HL-60 (cell line): ENCODE results near the gene OSBPL6.

Source experiments
- DNase-seq, 2 experiments: peaks; one replicate each; pipeline ENCODE4 v3.0.0-alpha.2; 2010 to 2020; ENCODE audit warnings: low read depth in 1 of 2, low spot score in 1 of 2
- H3K27ac ChIP-seq: fragments of 250-450 bp; sonication (Bioruptor Pico); replicated peaks from 2 replicates; pipeline ENCODE4 v1.5.1; 2020; ENCODE audit warnings: mild to moderate bottlenecking, moderate library complexity
- H3K27me3 ChIP-seq: fragments of 250-450 bp; sonication (Bioruptor Pico); 2 replicates; pipeline ENCODE4 v1.5.1; 2021; ENCODE audit warnings: mild to moderate bottlenecking, moderate library complexity; ENCODE audit not compliant: insufficient read depth, poor library complexity, severe bottlenecking
- H3K4me3 ChIP-seq: replicated peaks from 2 replicates; pipeline ENCODE4 v1.5.1; 2011; ENCODE audit warnings: mild to moderate bottlenecking, control low read depth, low read length; ENCODE audit not compliant: insufficient read depth
- CTCF ChIP-seq: IDR thresholded peaks from one replicate; pipeline ENCODE4 v1.5.1; 2011; ENCODE audit warnings: low read length, control low read depth, inconsistent platforms; ENCODE audit not compliant: insufficient read depth
- GABPA ChIP-seq: IDR thresholded peaks from 2 replicates; pipeline ENCODE4 v1.6.1; 2012; ENCODE audit warnings: low read depth
- POLR2AphosphoS5 ChIP-seq: IDR thresholded peaks from 2 replicates; pipeline ENCODE4 v1.6.1; 2012; ENCODE audit warnings: low read depth
- REST ChIP-seq: IDR thresholded peaks from 2 replicates; pipeline ENCODE4 v1.6.1; 2012; ENCODE audit warnings: low read depth; ENCODE audit not compliant: insufficient replicate concordance
- SPI1 ChIP-seq: IDR thresholded peaks from 2 replicates; pipeline ENCODE4 v1.6.1; 2012; ENCODE audit warnings: low read depth, mild to moderate bottlenecking, borderline replicate concordance

The OSBPL6 gene

GRCh38 chr2:178267660-178268059 lies 73.3 kb downstream of the OSBPL6 start:
- DNase-seq, result no peak
- TF ChIP-seq GABPA (no peak), SPI1 (no peak), CTCF (no peak), REST (no peak), POLR2AphosphoS5 (no peak)
- Histone ChIP-seq H3K27ac (no peak overlapping the region), H3K27me3 (no peaks in the 10 kb centered on the region), H3K4me3 (no peak overlapping the region)

- Histone ChIP-seq H3K4me3 (no peak overlapping the region), H3K27ac (no peak overlapping the region), H3K27me3 (no peaks in the 10 kb centered on the region)
- no peak for TF ChIP-seq POLR2AphosphoS5
- TF ChIP-seq REST, result no peak
- no peak for DNase-seq
Observed at GRCh38 chr2:178268435-178268834, 74.1 kb downstream of the OSBPL6 start.

- H3K4me3 ChIP-seq, result no peak overlapping the region
- no peaks in the 10 kb centered on the region for H3K27me3 ChIP-seq
- DNase-seq, result no peak
- no peak overlapping the region for H3K27ac ChIP-seq
- no peak for TF ChIP-seq POLR2AphosphoS5
- no peak for TF ChIP-seq SPI1
- no peak for TF ChIP-seq CTCF
- no peak for TF ChIP-seq GABPA
- no peak for TF ChIP-seq REST
Observed at GRCh38 chr2:178269438-178270224, 75.3 kb downstream of the OSBPL6 start.
